NB4 (cell line): Measurements from ENCODE around the gene LTBP2.

ENCODE experiments used
- CTCF ChIP-seq: IDR thresholded peaks from one replicate; pipeline ENCODE4 v1.5.1; 2012; ENCODE audit warnings: low read depth, low read length
- MAX ChIP-seq: IDR thresholded peaks from 2 replicates; pipeline ENCODE4 v1.6.1; 2011; ENCODE audit warnings: low read depth, low read length
- MYC ChIP-seq: IDR thresholded peaks from 2 replicates; pipeline ENCODE4 v1.6.1; 2011; ENCODE audit warnings: low read depth, low read length
- POLR2A ChIP-seq: IDR thresholded peaks from 2 replicates; pipeline ENCODE4 v1.6.1; 2011; ENCODE audit warnings: mild to moderate bottlenecking; ENCODE audit not compliant: insufficient read length; ENCODE audit errors: extremely low read depth

GRCh38 chr14:74567219-74567618 is 44.8 kb downstream of the LTBP2 start:
- TF ChIP-seq MAX (no peak), CTCF (no peak), POLR2A (no peak), MYC (no peak)
